AG08396 (cell line): ENCODE measurements around the gene FAM118A.
A peak's percentile ranks its signal among the peaks of the same experiment; 100 is the strongest.
"Not testable (repeated sequence)": the region's sequence is repeated elsewhere in the genome, so short reads cannot be mapped to it uniquely, and the experiment has no call there.

Source experiments
- DNase-seq: peaks from one replicate; pipeline ENCODE4 v3.0.0; 2012; ENCODE audit warnings: low spot score, mixed read lengths

The FAM118A gene

DNA sequence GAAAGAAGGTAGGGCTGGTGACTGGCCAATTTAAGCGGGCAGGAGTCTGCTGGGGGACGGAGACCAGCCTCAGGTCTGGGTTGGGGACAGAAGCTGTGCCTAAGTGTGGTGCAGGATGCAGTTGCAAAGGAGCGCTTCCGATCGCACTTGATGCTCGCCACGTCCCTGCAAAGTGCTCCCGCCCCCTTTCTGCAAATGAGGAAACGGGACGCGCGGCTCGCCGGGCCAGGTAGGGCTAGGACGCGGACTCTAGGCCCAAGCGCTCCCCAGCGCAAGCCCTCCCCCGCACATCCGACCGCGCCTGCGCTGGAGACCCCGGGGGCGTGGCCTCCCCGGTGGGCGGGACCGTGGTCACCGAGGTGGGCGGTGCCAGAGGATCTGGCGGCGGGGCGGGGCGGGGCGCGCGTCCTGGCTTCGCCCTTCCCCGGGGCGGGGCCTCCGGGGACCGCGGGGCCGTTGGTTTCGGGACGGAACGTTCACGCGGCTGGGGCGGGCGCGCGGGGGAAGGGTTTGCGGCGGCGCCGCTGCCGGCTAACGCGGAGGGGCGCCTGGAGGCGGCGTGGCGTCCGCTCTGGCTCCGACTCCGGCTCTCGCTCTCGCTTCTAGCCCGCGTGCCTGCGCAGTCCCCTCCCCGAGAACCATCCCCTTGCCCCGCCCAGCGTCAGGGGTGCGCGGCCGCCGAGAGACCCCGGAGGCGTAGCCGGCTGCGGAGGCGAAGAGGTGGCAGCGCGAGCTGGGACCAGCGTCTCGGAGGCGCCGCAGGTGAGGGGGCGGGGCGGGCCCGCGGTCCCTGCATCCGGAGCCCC is at the start of gene FAM118A:
Gene FAM118A (plus strand): TSS at position 513 of the 806 bp plus-strand sequence. CDS start 12,446 bp downstream, outside the sequence.
- DNase-seq, result peak; percentile 99

GRCh38 chr22:45260395-45260759 is 49.4 kb upstream of the FAM118A start:
- DNase-seq, result not testable (repeated sequence)

- no peak for DNase-seq
Measured at GRCh38 chr22:45261407-45262088, 48.2 kb upstream of the FAM118A start.

DNA sequence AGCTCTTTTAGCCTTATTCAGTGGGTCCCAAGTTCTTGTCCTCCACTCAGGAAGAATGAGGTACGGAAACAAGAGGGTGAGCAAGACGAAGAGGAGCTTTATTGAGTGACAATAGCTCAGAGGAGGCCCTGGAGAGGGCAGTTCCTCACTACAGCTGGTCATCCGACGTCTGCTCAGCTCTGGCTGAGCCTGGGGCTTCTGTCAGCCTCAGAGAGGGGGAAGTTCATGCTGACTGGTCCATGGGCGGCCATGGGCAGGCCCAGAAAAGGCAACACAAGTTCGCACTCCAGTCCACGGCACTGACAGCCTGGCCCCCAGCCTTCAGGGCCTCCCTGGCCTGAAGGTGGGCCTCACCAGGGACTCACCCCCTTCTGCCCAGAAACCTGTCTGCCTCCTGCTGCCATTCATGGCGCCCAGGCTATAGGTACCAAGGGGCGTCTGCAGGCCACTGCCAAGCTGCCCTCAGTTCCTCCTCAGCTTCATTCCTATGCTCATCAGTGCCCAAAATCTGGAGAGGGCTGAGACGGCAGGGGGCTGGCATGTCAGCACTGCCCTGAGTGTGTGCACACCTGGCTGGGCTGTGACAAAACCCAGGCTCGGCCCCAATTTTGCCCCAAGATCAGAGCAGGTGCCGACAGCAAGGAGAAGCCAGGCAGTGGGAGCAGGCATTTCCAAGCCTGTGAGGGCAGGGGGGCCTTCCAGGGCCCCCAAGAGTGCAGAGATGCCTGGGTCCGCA is 47.4 kb upstream of the FAM118A start:
- DNase-seq, result no peak

DNA sequence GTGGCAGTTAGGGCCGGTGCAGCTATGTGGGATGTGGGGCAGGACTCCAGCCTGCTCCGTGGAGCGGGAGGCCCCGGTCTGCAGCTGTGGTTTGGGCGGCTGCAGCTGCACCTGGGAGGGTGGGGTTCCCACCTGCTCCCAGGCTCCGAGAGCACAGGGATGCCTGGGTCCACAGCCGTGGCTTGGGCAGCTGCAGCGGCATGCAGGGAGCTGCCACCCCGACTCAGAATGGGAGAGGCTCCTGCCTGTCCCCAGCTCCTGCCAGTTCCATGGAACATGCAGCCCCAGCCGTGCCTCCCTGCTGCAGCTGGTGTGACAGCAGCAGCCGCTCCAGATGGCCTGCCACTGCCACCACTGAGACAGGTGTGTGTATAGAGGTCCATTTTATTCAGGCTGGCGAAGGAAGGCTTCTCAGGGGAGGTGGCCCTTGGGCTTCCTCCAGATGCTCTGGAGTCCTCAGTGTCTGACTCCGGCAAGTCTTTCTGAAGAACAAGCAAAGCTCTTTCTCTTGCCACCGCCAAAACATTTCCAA is 46.7 kb upstream of the FAM118A start:
- DNase-seq, result no peak

- DNase-seq, result peak; percentile 94
Measured at GRCh38 chr22:45263463-45264269, 46.1 kb upstream of the FAM118A start.

- no peak for DNase-seq
Measured at GRCh38 chr22:45265535-45265934, 44.2 kb upstream of the FAM118A start.

- peak; percentile 46 for DNase-seq
Measured at GRCh38 chr22:45268167-45268957, 41.4 kb upstream of the FAM118A start.

- peak; percentile 94 for DNase-seq
Measured at GRCh38 chr22:45268958-45269844, 40.5 kb upstream of the FAM118A start.

GRCh38 chr22:45270095-45271020 is 39.4 kb upstream of the FAM118A start:
- no peak for DNase-seq

- DNase-seq, result no peak
Measured at GRCh38 chr22:45271667-45272201, 38.0 kb upstream of the FAM118A start.

DNA sequence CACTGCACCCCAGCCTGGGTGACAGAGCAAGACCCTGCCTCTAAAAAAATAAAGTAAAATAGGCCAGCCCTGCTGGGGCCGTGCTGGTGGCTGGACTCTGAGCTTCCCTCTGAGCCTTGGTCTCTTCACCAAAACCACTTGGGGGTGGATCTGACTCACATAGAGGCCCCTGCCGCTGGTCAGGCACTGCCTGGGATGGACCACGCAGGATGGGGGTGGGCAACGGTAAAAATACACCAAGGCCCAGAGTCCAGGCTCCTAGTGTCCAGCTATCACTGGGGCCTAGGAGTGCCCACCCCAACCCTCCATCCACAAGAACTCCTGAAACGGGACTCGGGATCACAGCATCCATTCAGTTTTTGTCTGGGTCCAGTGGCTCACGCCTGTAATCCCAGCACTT is 37.2 kb upstream of the FAM118A start:
- no peak for DNase-seq

- no peak for DNase-seq
Measured at GRCh38 chr22:45273452-45274075, 36.2 kb upstream of the FAM118A start.

DNA sequence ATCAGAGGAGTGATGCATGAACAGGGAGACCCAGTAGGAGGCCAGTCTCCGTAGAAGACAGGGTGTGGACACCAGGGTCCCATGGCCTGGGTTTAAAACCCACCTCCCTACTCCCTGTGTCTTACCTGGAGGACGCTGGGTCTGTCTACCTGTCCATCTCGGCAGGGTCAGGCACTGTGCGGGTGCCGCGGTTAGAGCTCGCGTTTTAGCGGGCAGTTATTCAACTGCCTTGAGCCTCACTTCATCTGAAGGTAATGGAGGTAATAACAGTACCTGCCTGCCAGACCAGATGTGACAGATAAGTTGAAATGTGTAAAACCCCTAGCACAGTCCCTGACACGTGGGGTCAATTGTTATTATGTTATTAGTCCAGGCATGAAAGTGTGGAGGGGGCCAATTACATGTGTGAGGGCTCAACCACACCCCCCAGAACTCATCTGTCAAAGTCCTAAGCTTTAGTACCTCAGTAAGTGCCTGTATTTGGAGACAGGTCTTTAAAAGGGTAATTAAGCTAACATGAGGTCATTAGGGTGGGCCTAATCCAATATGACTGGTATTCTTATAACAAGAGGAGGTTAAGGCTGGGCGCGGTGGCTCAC is 33.1 kb upstream of the FAM118A start:
- DNase-seq, result no peak

DNA sequence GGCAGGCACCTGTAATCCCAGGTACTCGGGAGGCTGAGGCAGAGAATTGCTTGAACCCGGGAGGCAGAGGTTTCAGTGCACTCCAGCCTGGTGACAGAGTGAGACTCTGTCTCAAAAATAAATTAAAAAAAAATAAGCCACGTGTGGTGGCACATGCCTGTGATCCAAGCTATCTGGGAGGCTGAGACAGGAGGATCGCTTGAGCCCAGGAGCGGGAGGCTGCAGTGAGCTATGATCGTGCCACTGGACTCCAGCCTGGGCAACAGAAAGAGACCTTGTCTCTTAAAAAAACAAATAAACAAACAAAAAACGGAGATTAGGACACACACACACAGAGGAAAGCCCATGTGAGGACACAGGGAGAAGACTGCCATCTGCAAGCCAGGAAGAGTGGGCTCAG is 32.0 kb upstream of the FAM118A start:
- not testable (repeated sequence) for DNase-seq

GRCh38 chr22:45278125-45278524 is 31.6 kb upstream of the FAM118A start:
- DNase-seq, result no peak

DNA sequence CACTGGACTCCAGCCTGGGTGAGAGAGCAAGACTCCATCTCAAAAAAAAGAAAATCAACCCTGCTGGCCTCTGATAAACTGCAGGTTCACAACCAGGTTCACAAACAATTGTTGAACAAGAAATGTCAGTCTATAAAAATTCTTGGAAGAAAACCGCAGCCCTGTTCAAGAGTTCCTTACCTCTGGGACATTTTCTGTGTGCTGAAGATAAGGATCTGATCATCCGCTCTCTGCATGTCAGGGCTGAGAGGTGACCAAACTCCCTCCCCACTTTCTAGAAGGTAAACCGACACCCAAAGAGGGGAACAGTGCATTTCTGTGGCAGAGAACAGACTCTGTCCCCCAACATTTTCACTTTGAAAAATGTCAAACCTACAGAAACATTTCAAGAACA is 29.1 kb upstream of the FAM118A start:
- DNase-seq, result no peak

- no peak for DNase-seq
Measured at GRCh38 chr22:45281010-45281409, 28.7 kb upstream of the FAM118A start.
